Esophagus (tissue), 2 donors: ENCODE measurements around the gene OPRL1. TPM values are rescaled to one million over a fixed set of nuclear protein-coding genes. Genes with fewer than 3 reads are reported as not detected.

ENCODE experiments used
- H3K27ac ChIP-seq, 2 donors: one replicate each; pipeline ENCODE4 v1.5.1; 2013; ENCODE audit warnings: low read depth in 2 of 2, mild to moderate bottlenecking in 2 of 2, inconsistent platforms in 1 of 2, low read length in 1 of 2, moderate library complexity in 1 of 2
- H3K27me3 ChIP-seq, 2 donors: one replicate each; pipeline ENCODE4 v1.6.1; 2013; ENCODE audit warnings: low read length in 2 of 2, control low read depth in 1 of 2, mild to moderate bottlenecking in 1 of 2; ENCODE audit not compliant: insufficient read depth in 2 of 2, control insufficient read depth in 1 of 2
- H3K36me3 ChIP-seq, 2 donors: one replicate each; pipeline ENCODE4 v1.6.1; 2013; ENCODE audit warnings: low read length in 1 of 2; ENCODE audit not compliant: control insufficient read depth in 2 of 2, insufficient read depth in 2 of 2
- H3K4me1 ChIP-seq, 2 donors: one replicate each; pipeline ENCODE4 v1.6.1; 2013; ENCODE audit warnings: low read length in 1 of 2; ENCODE audit not compliant: control insufficient read depth in 2 of 2, insufficient read depth in 2 of 2
- H3K4me3 ChIP-seq, 2 donors: one replicate each; pipeline ENCODE4 v1.5.1; 2013; ENCODE audit warnings: low read length in 2 of 2, mild to moderate bottlenecking in 2 of 2, low read depth in 1 of 2, moderate library complexity in 1 of 2
- H3K9me3 ChIP-seq, 2 donors: one replicate each; pipeline ENCODE4 v1.6.1; 2013; ENCODE audit warnings: mild to moderate bottlenecking in 2 of 2, low read depth in 1 of 2, low read length in 1 of 2, moderate library complexity in 1 of 2; ENCODE audit not compliant: control insufficient read depth in 2 of 2, insufficient read depth in 1 of 2
- WGBS, 2 donors: extraction: QIAGEN DNeasy Blood & Tissue Kit; methylation state at CpG; one replicate each; pipeline ENCODE4 v1.1.7; 2013; 5-methylcytosine and 5-hydroxymethylcytosine counted together
- polyA plus RNA-seq, 2 donors: library from polyadenylated mRNA; stranded (reverse); fragments of 200-250 nt; gene quantifications; one replicate each; pipeline ENCODE4 v1.2.3, GENCODE V29; 2013
- donor health status: healthy with polysubstance abuse.
- donor health status: Bipolar disorder and iron deficiency.

OPRL1 gene
- polyA plus RNA-seq, 2 donors = 0.13 to 0.14 TPM

GRCh38 chr20:64145458-64146300, 65.8 kb downstream of the OPRL1 start:
- Histone ChIP-seq H3K9me3 (peaks cover 5 to 25% of the 10 kb centered on the region in 2 donors), H3K4me1 (no peaks in the 10 kb centered on the region), H3K4me3 (no peak overlapping the region), H3K27me3 (no peaks in the 10 kb centered on the region), H3K36me3 (no peaks in the 10 kb centered on the region), H3K27ac (no peak overlapping the region)
- 88 to 90% methylated on average over 17 of the region's 17 CpGs for WGBS, 2 donors

- Histone ChIP-seq H3K4me1 (no peaks in the 10 kb centered on the region), H3K4me3 (no peak overlapping the region), H3K9me3 (peaks cover 5 to 25% of the 10 kb centered on the region in 2 donors), H3K36me3 (no peaks in the 10 kb centered on the region), H3K27me3 (no peaks in the 10 kb centered on the region), H3K27ac (no peak overlapping the region)
- 77 to 80% methylated on average over 5 to 7 of the region's 7 CpGs for WGBS, 2 donors
Measured at GRCh38 chr20:64146301-64146935, 66.5 kb downstream of the OPRL1 start.

- H3K9me3 ChIP-seq = peaks cover 5 to 25% of the 10 kb centered on the region in 2 donors
Measured at GRCh38 chr20:64146936-64147477, 67.1 kb downstream of the OPRL1 start.

GRCh38 chr20:64148581-64148980, 68.7 kb downstream of the OPRL1 start:
- peaks cover 0 to 8% of the 10 kb centered on the region in 2 donors for H3K4me1 ChIP-seq
- no peaks in the 10 kb centered on the region for H3K36me3 ChIP-seq
- no peaks in the 10 kb centered on the region for H3K27me3 ChIP-seq
- WGBS, 2 donors = 75 to 76% methylated on average over 5 of the region's 5 CpGs
- H3K9me3 ChIP-seq = peaks cover 5 to 25% of the 10 kb centered on the region in 2 donors
- no peak overlapping the region for H3K4me3 ChIP-seq
- H3K27ac ChIP-seq = no peak overlapping the region

More at GRCh38 chr20:64146936-64147477, 67.1 kb downstream of the OPRL1 start:
- Histone ChIP-seq H3K36me3 (no peaks in the 10 kb centered on the region), H3K4me1 (peaks cover 0 to 3% of the 10 kb centered on the region in 2 donors), H3K27me3 (no peaks in the 10 kb centered on the region), H3K4me3 (no peak overlapping the region), H3K27ac (no peak overlapping the region)
- 79 to 89% methylated on average over 11 to 12 of the region's 12 CpGs for WGBS, 2 donors

- Histone ChIP-seq H3K9me3 (peaks cover 5 to 25% of the 10 kb centered on the region in 2 donors), H3K27me3 (no peaks in the 10 kb centered on the region), H3K27ac (no peak overlapping the region), H3K4me1 (peaks cover 0 to 8% of the 10 kb centered on the region in 2 donors), H3K36me3 (no peaks in the 10 kb centered on the region), H3K4me3 (no peak overlapping the region)
- WGBS, 2 donors = 85 to 91% methylated on average over 7 of the region's 7 CpGs
Measured at GRCh38 chr20:64149141-64149540, 69.3 kb downstream of the OPRL1 start.

- Histone ChIP-seq H3K4me1 (peaks cover 0 to 8% of the 10 kb centered on the region in 2 donors), H3K27me3 (no peaks in the 10 kb centered on the region), H3K9me3 (peaks cover 5 to 19% of the 10 kb centered on the region in 2 donors), H3K27ac (no peak overlapping the region), H3K4me3 (no peak overlapping the region), H3K36me3 (no peaks in the 10 kb centered on the region)
- WGBS, 2 donors = 89 to 94% methylated on average over 26 of the region's 26 CpGs
Measured at GRCh38 chr20:64149809-64150560, 70.1 kb downstream of the OPRL1 start.

Other genes starting within 250 kb of the OPRL1 start
- 1 to 10 TPM in 1 of 2 donors, under 1 TPM in 1; 0.68 to 1.0 TPM for gene ZBTB46, start 248.8 kb upstream of the OPRL1 start, polyA plus RNA-seq
- gene ABHD16B, start 218.6 kb upstream of the OPRL1 start, polyA plus RNA-seq = under 1 TPM; 0.42 to 0.92 TPM
- 100 to 1,000 TPM in 1 of 2 donors, 10 to 100 TPM in 1; 82.0 to 107 TPM for gene TPD52L2, start 214.8 kb upstream of the OPRL1 start, polyA plus RNA-seq
- gene DNAJC5, start 185.0 kb upstream of the OPRL1 start, polyA plus RNA-seq = 10 to 100 TPM; 42.9 to 59.4 TPM
- gene UCKL1, start 123.7 kb upstream of the OPRL1 start, polyA plus RNA-seq = 10 to 100 TPM; 40.6 to 47.3 TPM
- 10 to 100 TPM; 10.1 to 18.3 TPM for gene ZNF512B, start 110.2 kb upstream of the OPRL1 start, polyA plus RNA-seq
- 10 to 100 TPM in 1 of 2 donors, 1 to 10 TPM in 1; 9.4 to 13.1 TPM for gene SAMD10, start 100.4 kb upstream of the OPRL1 start, polyA plus RNA-seq
- 10 to 100 TPM; 24.6 to 39.0 TPM for gene PRPF6, start 99.0 kb upstream of the OPRL1 start, polyA plus RNA-seq
- under 1 TPM; 0.38 to 0.67 TPM for gene C20orf204, start 43.9 kb upstream of the OPRL1 start, polyA plus RNA-seq
- 1 to 10 TPM; 3.1 to 7.5 TPM for gene SOX18, start 30.4 kb upstream of the OPRL1 start, polyA plus RNA-seq
- gene TCEA2, start 16.9 kb upstream of the OPRL1 start, polyA plus RNA-seq = 10 to 100 TPM; 14.8 to 15.3 TPM
- 1 to 10 TPM; 5.0 to 8.7 TPM for gene RGS19, start 564 bp upstream of the OPRL1 start, polyA plus RNA-seq
- under 1 TPM in 1 of 2 donors, not detected in 1; 0.09 TPM for gene LKAAEAR1, start 4.3 kb downstream of the OPRL1 start, polyA plus RNA-seq
- gene NPBWR2, start 27.5 kb downstream of the OPRL1 start, polyA plus RNA-seq = not detected
- not detected for gene MYT1, start 84.4 kb downstream of the OPRL1 start, polyA plus RNA-seq
- gene PCMTD2, start 175.7 kb downstream of the OPRL1 start, polyA plus RNA-seq = 10 to 100 TPM; 13.4 to 22.0 TPM